ENCODE measurements around the gene EXOC5.

EXOC5 gene

GRCh38 chr14:57174466-57174865 is 94.2 kb downstream of the EXOC5 start:
- Histone ChIP-seq H3K4me3 (no peak overlapping the region), H3K27ac (no peak overlapping the region)

DNA sequence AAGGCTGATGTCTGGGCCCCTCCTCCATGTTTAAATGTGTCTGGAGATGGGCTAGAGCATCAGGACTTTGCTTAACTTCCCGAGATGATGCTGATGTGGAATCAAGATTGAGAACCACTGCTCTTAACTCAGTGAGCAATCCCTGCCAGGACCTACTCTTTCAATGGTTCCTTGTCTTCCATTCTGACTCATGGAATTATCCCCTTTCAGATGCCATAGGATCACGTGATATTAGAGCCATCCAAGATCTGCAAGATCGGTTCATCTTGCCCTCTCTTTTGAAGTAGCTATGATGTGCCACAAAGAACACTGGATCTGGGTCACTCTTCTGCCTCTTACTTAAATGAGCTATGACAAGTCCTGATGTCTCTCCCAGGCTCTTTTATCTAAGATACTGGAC is 96.8 kb downstream of the EXOC5 start:
- H3K27ac ChIP-seq = no peak overlapping the region
- H3K4me3 ChIP-seq = no peak overlapping the region

- Histone ChIP-seq H3K4me3 (no peak overlapping the region), H3K27ac (no peak overlapping the region)
Observed at GRCh38 chr14:57171363-57171762, 97.3 kb downstream of the EXOC5 start.

DNA sequence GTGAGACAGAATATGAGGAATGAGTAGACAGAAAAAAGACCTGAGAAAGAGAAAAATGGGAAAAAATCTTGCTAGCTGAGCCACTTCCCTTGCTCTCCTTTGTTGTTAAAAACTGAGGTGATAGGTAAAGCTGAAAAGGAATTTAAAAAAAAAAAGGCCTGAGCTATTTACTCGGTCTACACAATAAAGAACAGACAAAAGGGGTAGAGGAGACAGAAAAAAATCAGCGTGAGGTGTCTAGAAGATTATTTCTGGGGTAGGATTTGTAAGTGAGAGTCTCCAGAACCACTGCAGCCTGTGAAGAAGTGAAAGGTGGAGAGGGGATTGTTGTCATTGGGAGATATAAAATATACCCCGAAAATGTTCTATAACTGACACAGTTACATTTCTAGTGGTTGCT is 98.8 kb downstream of the EXOC5 start:
- no peak overlapping the region for H3K27ac ChIP-seq
- no peak overlapping the region for H3K4me3 ChIP-seq

DNA sequence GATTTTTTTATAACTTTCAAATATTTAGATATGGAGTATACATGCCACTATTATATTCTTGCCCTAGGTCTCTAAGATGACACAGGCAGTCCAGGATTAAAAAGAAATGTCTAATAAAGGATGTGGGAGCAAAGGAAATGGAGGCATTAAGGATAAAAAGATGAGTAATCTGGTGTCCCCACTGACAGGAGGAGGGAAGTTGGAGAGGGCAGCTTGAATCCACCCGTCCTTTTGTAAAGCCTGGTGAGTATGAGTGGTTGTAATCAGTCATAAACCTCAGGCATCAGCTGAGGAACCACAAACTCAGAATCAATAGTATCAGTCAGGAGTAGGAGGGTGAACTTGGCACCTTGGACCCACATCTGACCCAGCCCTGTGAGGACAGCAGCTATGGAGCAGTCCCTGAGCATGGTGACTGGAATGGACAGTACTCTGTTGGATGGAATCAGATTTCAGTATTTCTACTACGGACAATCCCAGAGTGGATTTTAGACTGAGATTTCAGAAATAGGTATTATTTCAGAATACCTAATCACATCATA is 100.5 kb downstream of the EXOC5 start:
- Histone ChIP-seq H3K27ac (no peak overlapping the region), H3K4me3 (no peak overlapping the region)

GRCh38 chr14:57161583-57162234 is 107.0 kb downstream of the EXOC5 start:
- Histone ChIP-seq H3K27ac (no peak overlapping the region), H3K4me3 (no peak overlapping the region)

- Histone ChIP-seq H3K27ac (no peak overlapping the region), H3K4me3 (no peak overlapping the region)
Observed at GRCh38 chr14:57160333-57160732, 108.4 kb downstream of the EXOC5 start.

- Histone ChIP-seq H3K4me3 (no peak overlapping the region), H3K27ac (no peak overlapping the region)
Observed at GRCh38 chr14:57153286-57153685, 115.4 kb downstream of the EXOC5 start.

Data from skin epidermis (tissue), 12 donors.